AG09309 (cell line): ENCODE results near the gene HSPH1.

Experiments
- DNase-seq: peaks from one replicate; pipeline ENCODE4 v3.0.0-alpha.2; 2010; ENCODE audit warnings: low read depth
- H3K4me3 ChIP-seq: 2 replicates; pipeline ENCODE4 v1.5.1; 2011; ENCODE audit warnings: mild to moderate bottlenecking, low read depth, low read length, moderate library complexity; ENCODE audit not compliant: control insufficient read depth
- TF ChIP-seq, protein P1 (sequence below): IDR thresholded peaks from 2 replicates; pipeline ENCODE4 v1.5.1; 2011; ENCODE audit warnings: mild to moderate bottlenecking, low read depth, low read length, inconsistent platforms; ENCODE audit not compliant: insufficient read depth, control insufficient read depth; ENCODE audit errors: missing control alignments

Gene HSPH1

DNA sequence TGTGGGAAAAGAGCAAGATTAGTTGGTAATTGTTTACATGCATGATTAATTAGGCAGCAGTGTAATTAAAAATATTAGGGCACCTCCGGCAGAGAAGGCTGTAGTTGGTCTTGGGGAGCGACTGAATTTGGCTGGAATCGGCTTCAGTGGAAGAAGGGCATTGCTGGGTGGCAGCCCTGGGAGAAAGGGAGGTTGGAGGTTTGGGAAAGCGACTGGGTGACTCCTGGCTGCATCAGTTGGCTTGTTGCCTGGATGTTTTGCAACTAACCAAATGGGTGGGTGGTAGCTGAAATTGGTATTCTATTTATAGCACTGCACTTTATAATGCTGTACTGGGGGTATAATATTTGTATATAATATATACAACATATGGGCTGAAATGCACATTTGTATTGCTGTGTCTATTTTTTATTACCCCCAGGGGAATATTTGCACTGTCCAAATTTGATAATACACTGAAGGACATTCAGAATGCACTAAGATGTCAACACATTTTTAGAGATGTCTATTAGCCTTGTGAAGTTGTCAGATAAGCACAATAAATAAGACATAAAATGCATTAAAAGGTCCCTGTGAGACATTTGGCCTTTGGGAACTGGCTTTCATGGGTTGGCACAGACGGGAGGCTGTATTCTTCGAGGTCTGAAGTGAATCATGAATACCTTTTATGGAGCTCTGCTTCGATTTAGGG is 39.8 kb upstream of the HSPH1 start:
- TF ChIP-seq, protein P1, sequence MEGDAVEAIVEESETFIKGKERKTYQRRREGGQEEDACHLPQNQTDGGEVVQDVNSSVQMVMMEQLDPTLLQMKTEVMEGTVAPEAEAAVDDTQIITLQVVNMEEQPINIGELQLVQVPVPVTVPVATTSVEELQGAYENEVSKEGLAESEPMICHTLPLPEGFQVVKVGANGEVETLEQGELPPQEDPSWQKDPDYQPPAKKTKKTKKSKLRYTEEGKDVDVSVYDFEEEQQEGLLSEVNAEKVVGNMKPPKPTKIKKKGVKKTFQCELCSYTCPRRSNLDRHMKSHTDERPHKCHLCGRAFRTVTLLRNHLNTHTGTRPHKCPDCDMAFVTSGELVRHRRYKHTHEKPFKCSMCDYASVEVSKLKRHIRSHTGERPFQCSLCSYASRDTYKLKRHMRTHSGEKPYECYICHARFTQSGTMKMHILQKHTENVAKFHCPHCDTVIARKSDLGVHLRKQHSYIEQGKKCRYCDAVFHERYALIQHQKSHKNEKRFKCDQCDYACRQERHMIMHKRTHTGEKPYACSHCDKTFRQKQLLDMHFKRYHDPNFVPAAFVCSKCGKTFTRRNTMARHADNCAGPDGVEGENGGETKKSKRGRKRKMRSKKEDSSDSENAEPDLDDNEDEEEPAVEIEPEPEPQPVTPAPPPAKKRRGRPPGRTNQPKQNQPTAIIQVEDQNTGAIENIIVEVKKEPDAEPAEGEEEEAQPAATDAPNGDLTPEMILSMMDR, result no peak
- peak overlapping the region; percentile 61 for H3K4me3 ChIP-seq
- no peak for DNase-seq

DNA sequence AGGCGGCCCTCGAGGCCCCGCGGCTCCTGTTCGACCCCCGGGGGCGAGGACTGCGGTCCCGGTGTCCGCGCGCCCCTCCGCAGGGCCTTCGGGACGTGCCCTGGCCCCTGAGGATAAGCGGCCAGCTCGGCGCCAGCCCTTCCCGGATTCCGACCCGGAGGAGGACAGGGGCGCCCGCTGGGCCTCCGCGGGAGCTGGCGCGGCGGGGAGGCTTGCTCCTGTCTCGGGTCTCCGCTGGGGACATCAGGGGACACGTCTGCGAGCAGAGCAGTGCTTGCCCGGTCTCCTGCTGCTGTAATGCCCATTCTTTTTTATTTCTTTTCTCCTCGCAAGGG is 38.9 kb upstream of the HSPH1 start:
- H3K4me3 ChIP-seq, result peak overlapping the region; percentile 61
- no peak for DNase-seq
- TF ChIP-seq, protein P1, result no peak

DNA sequence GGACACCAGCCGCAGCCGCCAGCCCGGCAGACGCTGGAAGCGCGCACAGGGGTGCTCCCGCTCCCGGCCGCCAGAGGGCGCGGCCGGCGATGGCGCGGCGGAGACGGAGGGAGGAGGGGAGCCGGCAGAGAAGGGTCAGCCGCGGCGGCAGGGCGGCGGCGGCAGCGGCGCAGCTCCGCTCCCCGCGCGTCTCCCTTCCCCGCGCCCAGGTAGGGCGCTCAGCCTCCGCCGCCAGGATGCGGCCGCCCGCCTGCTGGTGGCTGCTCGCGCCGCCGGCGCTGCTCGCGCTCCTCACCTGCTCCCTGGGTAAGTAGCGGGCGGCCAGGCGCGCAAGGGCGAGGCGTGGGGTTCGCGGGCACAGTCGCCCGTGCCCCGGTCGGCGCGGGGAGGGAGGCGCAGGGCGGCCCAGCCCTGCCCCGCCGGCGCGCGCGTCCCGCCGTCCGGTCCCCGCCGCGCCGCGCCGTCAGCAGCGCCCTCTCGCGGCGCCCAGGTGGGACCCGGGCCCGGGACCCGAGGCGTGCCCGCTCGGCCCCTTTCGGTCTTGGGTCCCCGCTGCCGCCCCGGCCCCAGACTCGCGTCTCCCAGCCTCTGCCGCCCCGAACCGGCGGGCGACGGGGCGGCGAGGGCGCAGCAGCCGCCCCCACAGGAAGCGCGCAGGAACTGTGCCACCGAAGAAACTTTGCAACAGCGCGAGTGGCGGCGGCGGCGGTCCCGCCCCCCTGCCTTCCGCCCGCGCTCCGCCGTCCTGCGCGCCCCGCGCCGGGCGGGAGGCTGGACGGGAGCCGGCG is 38.3 kb upstream of the HSPH1 start, which contains the start of gene B3GLCT:
Gene B3GLCT, plus strand, starts transcription at position 127 of the 788 bp plus-strand sequence. Its CDS starts 110 bp downstream, at position 237.
- TF ChIP-seq, protein P1, result peak; percentile 61
- no peak for DNase-seq
- H3K4me3 ChIP-seq, result peak within 1 kb of the TSS; percentile 61

DNA sequence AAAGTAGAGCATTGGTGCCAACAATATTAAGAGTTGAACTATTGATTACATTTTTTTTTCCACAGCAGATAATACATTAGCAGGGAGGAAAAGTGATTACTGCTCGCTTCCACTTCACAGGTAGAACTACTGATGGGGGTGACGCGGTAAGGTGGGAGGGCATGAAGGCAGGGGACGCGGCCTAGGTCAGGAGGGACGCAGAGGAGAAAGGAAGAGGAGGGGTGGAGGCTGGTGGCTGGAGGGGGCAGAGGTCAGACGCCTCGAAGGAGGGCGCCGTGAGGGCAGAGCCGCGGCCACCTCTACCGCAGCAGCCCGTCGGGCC is 37.8 kb upstream of the HSPH1 start:
- TF ChIP-seq, protein P1, result no peak

DNA sequence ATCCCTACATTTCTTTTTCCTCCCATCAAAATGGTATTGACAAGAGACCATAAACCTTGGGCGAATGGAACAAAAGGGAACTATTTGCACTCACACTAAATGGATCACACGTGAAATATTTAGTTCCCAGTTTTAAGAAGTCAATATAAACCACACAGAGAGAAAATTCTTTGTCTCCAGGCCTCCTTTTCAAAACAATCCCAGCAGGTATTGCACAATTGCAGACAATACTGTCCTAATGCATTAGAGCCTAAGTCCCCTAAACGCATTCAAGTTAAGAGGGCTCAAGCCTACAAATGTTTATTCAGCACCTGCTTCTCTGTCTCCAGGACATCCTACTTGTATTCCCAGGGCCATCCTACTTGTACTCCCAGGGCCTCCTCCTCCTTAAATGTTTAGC is 36.8 kb upstream of the HSPH1 start:
- no peak overlapping the region for H3K4me3 ChIP-seq
- DNase-seq, result no peak
- TF ChIP-seq, protein P1, result no peak

More for the DNA sequence above, 37.8 kb upstream of the HSPH1 start:
- no peak for DNase-seq
- peak overlapping the region; percentile 56 for H3K4me3 ChIP-seq

DNA sequence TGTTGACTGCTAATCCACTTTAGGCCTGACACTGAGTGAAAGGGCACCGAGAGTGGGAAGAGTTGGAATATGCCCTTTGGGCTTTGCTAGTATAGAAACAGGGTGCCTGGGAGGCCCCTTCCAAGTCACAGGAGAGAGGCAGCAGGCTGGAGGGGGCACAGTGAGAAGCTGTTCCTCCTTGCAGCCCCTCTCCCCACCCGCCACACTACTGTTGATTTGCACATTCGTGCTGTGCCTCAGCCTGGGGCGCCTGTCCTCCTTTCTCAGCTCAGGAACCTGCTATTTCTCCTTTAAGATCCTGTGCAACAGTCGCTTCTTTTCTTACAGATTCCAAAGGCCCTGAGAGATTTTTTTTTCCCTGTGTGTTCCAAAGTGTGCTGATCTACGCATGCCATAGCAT is 35.3 kb upstream of the HSPH1 start:
- TF ChIP-seq, protein P1, result no peak
- no peak overlapping the region for H3K4me3 ChIP-seq
- DNase-seq, result no peak
